PFSK-1 (cell line): ENCODE data around the gene LYSMD2.

ENCODE experiments used
- FOXP2 ChIP-seq: optimal IDR thresholded peaks from 2 replicates; pipeline ENCODE3; 2011; ENCODE audit warnings: borderline replicate concordance, control low read depth, inconsistent platforms; ENCODE audit not compliant: insufficient read depth; ENCODE audit errors: extremely low read length, extremely low read depth
- POLR2AphosphoS5 ChIP-seq: IDR thresholded peaks from 2 replicates; pipeline ENCODE4 v1.6.1; 2012; ENCODE audit warnings: low read depth, mild to moderate bottlenecking, control low read depth, low read length, moderate library complexity
- REST ChIP-seq, 2 experiments: IDR thresholded peaks; 2 replicates each; pipeline versions ENCODE4 v1.6.1 to v1.8.0; 2011 to 2012; ENCODE audit warnings: low read depth in 2 of 2, low read length in 2 of 2, control low read depth in 1 of 2, inconsistent platforms in 1 of 2, mild to moderate bottlenecking in 1 of 2, moderate library complexity in 1 of 2; ENCODE audit not compliant: insufficient read depth in 1 of 2
- SIN3A ChIP-seq: IDR thresholded peaks from 2 replicates; pipeline ENCODE4 v1.6.1; 2012; ENCODE audit warnings: mild to moderate bottlenecking, low read length, moderate library complexity, borderline replicate concordance; ENCODE audit not compliant: insufficient read depth
- TAF1 ChIP-seq: IDR thresholded peaks from 2 replicates; pipeline ENCODE4 v1.6.1; 2012; ENCODE audit warnings: low read length, control low read depth, borderline replicate concordance; ENCODE audit not compliant: insufficient read depth

DNA sequence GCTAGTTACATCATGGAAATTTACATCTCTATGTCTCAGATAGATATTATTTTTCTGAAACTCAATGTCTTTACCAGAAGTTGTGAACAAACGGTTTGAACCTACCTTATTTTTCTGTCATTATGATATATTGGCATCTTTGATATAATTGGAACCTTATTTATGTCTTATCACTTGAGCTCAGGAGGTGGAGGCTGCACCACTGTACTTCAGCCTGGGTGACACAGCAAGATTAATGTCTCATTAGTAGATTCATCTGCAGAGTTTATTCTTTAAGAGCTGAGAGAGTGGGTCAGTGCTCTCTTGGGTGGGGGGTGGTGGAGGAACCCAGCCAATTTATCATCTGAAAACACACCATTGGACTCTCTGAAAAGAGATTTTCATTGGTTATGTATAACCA, 34.7 kb downstream of the LYSMD2 start:
- TF ChIP-seq POLR2AphosphoS5: no peak
- no peak for TF ChIP-seq SIN3A
- TF ChIP-seq REST (IDR thresholded peaks at IDR 0.05; ENCODE audit: insufficient read depth in 1 of 2, low read depth in 2 of 2, low read length in 2 of 2): no peak
- no peak for TF ChIP-seq TAF1
- TF ChIP-seq FOXP2: no peak
